Activated CD4-positive, alpha-beta T cell treated with anti-CD3 and anti-CD28 coated beads, Interleukin-2, Interleukin-6, amounts not matched to agents 100 ng/mL and 50 ng/mL, durations not matched to agents 16 hours and 8 hours (primary cell): Measurements from ENCODE around the gene FOCAD.

Experiments used
- DNase-seq: peaks from one replicate; pipeline ENCODE4 v3.0.0-alpha.2; 2020

Gene FOCAD

DNA sequence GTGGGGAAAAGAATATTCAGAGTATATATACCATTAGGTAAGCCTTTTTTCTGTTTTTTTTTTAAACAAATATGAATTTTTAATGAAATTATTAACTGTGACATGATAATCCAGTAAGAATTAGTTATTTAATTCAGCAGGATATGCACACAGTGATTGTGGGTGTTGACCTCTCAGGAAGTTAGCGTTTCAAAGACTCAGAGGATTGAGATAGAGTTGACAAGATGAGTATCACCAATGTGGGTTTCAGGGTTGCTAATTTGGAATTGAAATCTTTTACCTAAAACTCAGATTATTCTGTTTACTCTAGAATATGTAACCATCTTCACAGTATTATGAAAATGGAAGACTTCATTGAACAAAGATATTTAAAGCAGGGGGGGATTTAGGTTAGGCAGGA is 56.2 kb downstream of the FOCAD start:
- no peak for DNase-seq

DNA sequence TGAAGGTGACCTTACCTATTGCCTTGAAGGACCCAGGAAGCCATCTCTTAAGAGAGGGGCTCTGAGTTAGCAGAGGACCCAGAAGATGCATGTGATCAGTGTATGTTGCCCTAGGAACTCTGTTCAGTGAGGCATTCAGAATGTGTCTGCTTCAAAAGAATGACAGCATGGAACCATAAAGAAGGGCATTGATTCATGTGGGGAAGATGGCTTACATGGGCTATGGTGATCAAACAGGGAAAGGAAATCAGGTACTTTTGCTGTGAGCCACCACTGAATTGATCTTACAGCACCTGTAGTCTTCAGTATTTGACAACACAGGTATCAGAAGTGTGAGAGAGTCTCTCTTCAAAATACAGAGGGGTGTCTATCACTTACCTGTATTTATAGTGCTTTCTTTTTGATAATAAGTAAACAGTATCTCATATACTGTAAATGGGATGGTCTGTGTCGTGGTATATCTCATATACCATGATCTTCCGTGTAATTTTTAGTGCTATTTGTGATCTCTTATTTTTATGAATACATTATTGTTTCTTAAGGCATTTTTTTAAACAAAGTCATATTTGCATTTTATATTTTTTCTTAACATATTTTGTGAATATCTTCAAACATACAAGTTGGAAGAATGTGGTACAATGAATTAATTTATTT is 57.0 kb downstream of the FOCAD start:
- DNase-seq, result no peak

DNA sequence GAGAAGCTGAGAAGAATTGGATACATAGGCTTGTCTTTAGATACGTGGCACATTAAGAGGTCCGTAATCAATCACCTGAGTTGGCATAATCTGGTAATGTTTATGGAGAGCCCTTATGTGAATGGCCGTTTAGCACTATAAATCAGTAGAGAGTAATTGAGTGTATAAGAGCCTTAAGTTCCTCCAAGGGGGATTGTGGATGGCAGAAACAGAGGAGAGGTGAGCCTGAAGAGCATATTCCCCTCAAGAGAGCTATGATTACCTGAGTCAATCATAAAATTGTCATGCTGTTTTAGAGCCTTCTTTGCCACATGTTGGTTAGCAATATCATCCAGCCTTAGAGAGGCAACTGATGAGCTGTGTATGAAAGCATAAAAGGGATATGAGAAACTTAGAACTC is 58.8 kb downstream of the FOCAD start:
- DNase-seq, result no peak

DNA sequence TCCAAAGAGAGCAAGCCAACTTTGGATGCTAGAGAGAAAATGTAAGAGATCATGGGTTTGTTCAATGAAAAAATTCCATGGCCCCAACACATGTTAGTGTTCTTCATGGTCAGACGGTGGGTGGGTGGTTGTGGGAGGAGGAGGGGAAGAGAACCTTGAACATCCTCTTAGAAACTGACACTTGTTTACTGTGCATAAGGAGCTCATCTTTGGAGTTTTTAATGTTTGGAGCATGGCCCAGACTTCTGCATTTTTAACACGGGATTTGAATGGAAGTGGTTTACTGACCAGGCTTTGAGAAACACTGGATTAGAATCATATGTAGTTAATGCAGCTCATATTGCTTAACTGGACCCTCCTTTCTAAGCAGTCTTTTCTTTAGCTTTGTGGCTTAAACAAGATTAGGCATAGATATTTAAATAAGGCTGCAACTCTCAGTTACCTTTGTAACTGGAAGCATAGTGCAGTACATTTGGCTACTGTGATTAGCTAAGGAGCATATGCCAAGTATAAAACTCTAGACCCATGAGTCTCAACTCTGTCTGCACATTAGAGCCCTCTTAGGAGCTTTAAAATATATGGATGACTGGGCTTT is 60.1 kb downstream of the FOCAD start:
- no peak for DNase-seq

DNA sequence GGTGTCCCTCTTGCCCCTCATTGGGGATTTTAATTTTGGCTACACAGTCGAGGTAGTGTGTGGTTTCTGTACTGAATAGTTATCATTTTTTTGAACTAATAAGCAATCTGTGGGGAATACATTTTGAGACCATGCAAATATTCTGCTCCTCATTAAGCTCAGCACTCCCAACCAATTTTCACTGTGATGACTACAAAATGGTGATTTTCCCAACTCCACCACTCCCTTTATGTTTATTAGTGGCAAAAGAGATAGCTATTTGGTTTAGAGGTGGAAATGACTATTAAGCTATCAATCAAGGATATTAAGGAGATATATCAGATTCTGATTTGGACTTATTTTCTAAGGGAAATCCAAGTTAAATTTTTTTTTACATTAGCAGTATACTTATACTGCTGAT is 62.9 kb downstream of the FOCAD start:
- no peak for DNase-seq

DNA sequence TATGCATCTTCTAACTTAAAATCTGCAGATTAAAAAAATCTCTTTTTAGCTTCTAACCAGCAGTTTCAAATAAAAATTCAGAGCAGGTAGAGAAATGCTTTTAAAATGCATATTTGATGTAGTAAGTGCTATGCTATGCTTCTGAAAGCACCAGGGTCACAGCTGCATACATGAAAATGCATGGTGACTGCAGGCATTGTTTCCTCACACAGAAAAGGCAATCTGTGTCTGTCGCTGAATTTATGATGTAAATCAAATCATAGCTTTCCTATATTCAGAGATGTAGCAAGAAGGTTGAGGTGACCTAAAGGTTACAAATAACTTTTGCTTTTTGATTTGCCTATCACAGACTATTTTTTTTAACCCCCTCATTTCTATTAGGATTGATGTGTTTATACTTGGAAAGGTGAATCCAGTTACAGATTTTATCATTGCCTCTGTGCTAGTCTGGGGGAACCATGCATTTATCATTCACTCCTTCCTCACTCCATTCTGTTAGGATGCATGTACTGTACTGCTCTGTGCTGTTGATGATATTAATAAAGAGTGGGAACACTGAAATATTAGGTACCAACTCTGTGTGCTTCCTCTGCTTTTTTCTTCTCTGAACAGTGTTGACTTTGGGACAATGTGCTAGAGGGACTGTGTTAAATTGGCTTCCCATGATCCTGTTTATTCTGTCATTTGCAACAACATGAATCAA is 65.6 kb downstream of the FOCAD start:
- DNase-seq, result no peak

DNA sequence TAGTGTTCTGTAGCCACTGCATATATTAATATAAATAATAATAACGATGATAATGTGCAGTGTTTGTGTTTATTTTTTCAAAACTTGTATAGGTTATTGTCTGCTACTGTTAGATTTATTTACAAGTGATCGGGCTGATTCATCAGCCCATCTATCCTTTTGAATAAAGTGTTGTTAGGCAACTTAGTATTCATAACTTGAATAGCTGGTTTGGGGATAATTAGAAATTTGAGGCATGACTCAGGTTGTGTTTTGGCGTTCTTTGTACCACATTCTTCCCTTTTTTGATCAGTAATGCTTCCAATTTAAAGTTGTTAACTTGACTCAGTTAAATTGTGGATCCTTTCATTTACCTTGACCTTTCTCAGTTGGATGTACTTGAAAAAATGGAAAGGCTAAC is 69.7 kb downstream of the FOCAD start:
- DNase-seq, result no peak

DNA sequence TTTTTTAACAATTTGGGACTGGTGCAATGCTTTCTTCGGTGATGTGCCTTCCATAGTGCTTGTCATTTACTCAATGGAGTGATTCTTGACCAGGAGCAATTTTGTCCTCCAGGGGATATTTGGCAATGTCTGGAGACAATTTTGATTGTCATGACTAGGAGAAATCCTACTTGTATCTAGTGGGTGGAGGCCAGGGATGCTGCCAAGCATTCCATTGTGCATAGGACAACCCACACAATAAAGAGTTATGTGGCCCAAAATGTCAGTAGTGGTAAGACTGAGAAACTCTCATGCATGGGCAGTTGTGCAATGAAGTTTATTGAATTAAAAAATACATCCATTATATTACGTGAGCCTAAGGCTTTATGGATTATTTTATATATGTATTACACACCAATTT is 70.5 kb downstream of the FOCAD start:
- DNase-seq, result no peak

DNA sequence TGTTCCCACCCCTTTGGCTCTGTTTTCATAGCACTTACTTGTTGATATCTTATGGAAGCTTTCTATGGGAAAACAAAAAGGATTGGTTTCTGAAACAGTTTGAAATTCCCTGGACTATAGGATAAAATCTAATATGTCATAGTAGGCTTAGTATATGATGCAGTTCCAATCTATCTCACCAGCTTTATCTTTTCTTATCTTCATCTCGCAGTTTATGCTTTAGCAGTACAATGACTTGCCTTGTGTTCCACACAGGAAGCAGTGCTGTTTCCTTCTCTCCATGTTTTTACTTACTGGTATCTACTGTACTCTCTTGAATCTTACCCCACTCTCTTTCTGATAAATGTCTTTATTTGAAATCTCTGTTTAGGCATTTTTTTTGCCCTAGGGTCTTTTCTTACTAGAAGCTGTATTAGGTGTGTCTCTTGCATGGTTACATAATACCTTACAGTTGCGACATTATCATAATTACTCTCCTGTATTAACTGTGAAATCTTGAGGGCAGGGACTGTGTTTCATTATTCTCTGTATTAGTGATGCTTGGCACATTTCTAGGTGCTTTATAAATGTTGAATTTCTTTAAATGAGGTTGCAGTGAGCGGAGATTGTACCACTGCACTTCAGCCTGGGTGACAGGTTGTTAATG is 76.3 kb downstream of the FOCAD start:
- no peak for DNase-seq

DNA sequence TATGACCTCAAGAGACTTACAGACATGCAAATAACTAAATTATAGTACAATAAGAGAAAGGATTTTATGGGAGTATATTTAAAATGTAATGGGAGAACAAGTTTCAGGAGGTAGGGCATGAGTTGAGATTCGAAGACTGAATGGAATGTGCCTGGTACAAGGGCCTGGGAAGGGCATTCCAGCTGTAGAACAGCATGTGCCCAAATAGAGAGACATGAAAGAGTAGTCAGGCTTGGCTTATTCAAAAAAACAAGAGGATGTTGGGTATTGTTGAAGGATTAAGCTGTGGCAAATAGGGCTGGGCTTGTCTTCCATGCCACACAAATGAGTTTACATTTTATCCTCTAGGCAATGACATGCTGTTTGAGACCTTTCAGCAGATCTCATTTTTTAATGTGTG is 86.9 kb downstream of the FOCAD start:
- DNase-seq, result no peak

DNA sequence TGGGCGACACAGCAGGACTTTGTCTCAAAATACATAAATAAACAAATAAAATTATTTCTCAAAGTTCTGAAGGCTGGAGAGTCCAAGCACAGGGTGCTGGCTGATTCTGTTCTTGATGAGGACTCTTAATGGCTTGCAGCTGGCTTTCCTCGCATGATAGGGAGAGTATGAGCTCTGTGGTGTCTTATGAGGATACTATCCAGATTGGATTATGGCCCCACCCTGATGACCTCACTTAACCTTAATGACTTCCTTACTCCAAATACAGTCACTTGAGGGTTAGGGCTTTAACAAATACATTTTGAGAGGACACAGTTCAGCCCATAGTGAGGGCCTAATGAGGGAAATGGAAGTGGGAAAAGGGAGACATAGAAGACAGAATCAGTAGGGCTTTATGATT is 87.7 kb downstream of the FOCAD start:
- no peak for DNase-seq

DNA sequence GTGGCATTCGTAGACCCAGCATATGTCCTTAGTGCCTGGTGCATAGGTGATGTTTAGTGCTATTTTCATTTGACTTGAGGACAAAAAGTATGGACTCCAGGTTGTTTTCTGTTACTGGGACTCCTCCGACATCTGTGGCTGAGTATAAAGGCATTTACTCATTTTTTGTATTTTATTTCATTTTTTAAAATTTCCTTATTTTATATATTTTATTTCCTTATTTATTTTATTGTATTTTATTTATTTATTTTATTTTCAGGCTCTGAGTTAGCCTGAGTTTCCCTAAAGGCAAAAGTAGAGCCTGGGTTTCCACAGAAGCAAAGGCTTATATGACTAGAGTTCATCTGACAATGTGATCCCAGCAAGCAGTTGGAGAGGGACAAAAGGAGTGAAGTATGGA is 91.6 kb downstream of the FOCAD start:
- DNase-seq, result no peak

DNA sequence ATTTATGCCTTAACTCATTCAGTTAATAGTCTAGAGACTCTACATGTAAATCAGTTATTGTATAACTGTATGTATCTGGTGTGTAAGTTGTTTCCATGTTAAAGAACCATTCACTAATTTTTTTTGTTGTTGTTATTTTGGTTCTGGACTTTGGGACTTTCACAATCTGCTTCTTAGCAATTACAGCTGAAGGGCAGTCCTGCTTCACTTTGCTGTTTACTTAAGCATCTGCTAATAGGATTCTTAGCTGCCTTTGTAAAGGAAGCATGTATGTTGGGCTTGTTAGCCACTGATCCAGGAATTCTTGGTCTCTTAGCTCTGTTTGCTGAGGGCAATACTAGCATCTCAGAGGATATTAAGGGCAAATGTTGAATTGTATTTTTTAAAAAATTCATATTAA is 97.0 kb downstream of the FOCAD start:
- DNase-seq, result no peak

DNA sequence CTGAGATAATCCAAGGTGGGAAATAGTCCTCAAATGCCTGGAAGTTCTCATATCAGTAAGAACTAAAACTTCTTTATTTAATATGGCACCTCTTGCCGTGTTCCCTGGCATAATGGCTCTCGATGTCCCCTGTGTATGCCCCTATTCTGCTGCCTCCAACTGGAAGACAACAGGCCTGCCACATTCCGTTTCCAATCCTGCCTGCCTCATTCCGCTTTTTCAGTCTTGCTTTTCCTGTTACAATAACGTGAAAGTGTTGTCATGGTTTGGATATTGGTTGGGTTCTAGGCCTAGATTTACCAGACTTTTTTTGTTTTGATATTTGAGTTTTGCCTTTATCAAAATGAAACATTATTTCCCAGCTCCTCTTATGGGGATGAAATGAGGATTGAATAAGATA is 98.2 kb downstream of the FOCAD start:
- no peak for DNase-seq

DNA sequence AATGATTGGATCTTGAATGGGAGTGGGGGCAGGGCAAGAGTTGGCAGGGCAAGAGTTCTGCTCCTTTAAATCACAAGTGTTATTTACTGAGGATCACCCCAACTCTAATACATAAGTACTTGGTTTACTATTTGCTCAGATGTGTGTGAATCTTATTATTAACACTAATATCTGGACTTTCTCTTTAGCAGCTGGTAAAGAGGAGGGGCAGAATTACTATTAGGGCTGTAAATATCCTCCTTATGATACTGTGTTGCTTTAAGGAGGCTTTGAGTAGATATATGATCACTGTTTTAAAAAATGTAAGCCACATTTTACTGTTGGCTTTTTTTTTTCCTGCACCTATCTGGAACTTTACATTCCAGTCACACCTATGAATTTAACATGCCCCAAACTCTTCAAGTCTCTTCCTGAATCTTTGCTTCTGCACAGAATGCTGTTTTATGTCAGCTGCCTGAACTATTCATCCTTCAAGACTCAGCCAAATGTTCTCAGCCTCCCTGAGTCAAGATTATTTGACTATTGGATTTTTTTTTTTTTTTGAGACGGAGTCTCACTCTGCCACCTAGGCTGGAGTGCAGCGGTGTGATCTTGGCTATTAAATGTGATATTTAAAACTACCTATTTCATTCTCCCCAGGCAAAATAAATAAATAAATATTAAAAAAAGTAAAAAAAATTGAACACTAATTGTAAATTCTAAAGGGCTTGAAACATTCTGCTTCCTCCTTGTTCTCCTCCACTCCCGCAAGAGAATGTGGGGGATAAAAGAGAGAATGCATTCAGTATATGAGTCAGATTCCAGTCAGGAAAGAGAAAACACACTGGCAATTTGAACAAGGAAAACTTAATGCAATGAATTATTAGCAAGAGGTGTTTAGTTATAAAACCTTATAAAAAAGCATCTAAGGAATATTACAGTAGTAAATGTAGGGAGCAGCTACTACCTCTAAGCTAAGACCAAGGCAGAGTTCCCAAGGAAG is 99.3 kb downstream of the FOCAD start:
- no peak for DNase-seq

DNA sequence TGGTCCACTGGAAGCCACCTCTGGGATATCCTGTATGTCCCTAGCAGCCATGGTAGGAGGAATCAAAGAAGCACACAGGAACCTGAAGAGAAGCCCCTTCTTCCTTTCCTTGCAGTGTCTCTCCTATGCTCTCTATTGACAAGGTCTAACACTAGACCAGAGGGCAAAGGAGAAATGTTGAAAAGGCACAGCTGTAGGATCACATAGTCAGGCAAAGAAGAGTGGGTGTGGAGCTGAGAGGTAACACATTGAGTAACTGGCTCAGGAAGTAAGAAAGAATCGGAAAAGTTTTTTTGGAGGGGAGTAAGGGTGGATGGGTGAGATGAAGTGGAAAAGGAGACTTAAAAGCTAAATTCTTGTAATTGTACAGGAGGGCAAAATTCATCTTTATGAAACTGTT is 100.1 kb downstream of the FOCAD start:
- DNase-seq, result no peak

DNA sequence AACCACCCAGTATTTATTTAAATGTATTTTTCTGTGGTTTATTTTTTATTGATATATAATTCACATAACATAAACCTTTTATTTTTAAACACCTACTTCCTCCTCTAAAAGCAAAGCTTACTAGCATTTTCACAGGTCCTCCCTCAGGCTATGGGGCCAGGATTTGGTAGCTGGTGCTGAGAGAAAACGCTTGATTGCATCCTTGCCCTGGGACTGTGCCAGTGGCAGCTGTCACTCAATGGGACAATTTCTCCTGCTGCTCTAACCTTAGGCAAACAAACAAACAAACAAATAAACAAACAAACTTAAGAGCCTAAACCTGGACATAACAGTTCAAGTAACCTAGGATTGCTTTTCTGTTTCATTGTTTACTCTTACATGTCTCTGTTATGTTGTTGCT is 102.7 kb downstream of the FOCAD start:
- no peak for DNase-seq

DNA sequence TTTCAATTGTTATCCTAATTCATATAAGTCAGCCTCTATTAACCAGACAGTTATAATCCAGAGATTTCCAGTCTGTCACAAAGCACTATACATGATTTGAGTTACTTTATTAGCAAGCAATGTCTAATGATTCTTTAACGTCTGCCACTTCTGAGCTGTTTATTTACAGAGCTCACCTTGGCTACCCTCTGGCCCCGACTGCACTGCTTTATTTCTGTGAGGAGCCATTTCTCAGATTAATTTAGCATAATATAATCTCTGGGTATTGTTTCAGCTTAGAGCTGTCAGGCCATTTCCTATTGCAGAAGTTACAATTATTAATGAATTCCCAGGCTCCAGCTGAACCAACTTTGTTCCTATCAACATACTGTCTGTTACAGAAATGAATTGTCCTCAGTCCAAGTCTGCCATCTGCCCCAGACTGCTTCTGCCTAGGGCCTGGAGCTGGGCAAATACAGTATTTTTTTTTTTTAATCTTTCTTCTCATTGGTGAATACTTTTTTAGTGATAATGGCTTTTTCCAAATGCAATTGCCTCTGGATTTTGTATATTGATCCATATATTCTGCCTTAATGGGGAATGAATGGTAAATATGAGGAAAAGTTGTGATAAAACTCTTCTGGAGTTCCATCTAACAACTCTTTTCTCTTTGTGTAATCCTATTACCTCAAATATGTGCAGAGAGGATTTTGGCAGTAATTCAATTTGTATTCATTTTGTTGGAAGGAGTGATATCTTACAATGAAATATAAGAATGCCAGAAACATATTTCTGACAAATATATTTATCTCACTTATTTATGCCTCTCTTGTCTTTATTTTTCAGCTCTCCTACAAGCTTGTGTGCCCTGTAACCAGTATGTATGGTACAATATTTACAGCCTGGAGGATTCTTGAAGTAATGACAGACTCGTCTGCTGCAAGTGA is 104.7 kb downstream of the FOCAD start:
- no peak for DNase-seq

DNA sequence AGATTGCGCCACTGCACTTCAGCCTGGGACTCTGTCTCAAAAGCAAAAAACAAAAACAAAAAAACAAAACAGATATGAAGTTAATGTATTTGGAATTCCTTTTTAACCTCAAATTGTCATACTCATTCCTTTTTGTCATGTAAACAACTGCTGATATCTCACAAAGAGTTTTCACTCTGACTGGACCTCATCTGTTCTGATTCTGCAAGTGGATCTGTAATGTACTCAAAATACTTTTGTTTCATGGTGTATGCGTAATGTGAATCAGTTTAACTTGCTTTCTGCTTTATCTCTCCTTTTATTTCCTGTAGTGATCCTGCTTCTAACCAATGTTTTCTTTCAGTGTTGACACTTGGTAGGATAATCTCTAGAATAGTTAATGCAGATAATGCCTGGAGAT is 106.7 kb downstream of the FOCAD start:
- DNase-seq, result peak; percentile 10

DNA sequence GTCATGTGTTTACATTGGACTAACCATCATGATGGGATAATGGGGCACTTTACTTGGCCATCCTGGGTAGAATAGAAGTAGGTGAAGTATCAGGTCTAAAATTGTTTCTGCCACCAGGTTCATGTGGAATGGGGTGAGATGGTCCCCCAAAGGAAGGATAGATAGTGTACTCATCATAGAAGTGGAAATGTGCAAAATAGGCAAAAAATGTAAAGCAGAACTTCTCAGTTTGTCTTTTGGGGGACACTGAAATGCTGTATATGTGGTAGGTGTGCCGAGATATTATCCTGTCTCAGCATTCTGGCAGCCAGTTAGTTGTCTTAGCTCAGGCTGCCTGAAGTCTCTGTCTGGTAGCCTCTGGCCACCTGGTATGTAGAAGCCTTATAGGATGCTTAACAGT is 107.6 kb downstream of the FOCAD start:
- DNase-seq, result no peak

DNA sequence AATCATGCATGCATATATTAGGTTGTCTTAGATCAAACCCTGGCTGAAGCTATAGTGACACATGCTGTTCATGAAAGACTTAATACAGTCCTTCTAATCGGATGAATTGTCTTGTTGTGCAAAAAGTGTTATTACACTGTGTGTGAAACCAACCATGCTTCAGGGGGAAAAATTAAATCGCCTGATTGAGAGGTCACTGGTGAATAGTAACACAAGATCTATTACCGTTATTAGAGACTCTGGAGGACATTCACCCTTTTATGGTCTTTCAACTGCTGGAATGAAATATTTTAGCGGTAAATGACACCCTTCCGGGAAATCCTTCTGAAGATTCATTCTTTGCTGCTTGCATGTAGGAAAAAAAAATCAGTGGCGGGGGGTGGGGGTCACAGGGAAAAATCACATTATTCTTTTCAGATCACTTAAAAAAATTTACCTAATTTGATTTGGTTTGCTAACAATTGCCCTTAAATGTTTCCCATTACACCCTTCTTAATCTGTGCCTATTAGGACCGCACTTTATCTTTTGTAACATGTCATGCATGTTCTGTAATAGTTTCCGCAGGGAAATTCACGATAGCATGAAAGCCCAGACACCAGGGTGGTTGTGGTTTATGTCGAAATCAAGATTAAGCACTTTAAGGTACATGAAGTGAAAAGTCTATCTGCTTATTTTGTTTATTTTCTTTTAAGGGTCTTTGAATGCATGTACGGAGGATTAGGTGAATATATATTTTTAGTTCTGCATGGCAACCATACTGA is 120.6 kb downstream of the FOCAD start:
- DNase-seq, result no peak
